Measurements from ENCODE around the gene DCAKD.

The DCAKD gene

DNA sequence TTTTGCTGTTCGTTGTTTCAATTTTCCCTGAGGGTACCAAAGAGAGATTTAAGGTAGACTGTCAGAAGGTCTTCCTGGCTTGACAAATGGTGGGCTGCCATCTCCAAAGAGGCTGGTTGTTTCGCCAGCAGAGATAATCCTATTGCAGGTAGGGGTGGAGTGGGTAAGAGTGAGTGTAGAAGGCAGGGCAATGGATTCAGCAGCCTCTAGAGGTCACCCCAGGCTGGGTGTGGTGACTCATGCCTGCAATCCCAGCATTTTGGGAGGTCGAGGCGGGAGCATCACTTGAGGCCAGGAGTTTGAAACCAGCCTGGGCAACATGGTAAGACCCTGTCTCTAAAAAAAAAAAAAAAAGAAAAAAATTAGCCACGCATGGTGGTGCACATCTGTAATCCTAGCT, 34.6 kb downstream of the DCAKD start:
- H3K4me3 ChIP-seq (replicated peaks; ENCODE audit: low read depth, low read length): no peak overlapping the region
- DNase-seq (ENCODE audit: extremely low read depth, low read depth): no peak
- TF ChIP-seq, protein P1, sequence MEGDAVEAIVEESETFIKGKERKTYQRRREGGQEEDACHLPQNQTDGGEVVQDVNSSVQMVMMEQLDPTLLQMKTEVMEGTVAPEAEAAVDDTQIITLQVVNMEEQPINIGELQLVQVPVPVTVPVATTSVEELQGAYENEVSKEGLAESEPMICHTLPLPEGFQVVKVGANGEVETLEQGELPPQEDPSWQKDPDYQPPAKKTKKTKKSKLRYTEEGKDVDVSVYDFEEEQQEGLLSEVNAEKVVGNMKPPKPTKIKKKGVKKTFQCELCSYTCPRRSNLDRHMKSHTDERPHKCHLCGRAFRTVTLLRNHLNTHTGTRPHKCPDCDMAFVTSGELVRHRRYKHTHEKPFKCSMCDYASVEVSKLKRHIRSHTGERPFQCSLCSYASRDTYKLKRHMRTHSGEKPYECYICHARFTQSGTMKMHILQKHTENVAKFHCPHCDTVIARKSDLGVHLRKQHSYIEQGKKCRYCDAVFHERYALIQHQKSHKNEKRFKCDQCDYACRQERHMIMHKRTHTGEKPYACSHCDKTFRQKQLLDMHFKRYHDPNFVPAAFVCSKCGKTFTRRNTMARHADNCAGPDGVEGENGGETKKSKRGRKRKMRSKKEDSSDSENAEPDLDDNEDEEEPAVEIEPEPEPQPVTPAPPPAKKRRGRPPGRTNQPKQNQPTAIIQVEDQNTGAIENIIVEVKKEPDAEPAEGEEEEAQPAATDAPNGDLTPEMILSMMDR (IDR thresholded peaks at IDR 0.05; ENCODE audit: low read depth, low read length, missing control alignments): peak; percentile 33

DNA sequence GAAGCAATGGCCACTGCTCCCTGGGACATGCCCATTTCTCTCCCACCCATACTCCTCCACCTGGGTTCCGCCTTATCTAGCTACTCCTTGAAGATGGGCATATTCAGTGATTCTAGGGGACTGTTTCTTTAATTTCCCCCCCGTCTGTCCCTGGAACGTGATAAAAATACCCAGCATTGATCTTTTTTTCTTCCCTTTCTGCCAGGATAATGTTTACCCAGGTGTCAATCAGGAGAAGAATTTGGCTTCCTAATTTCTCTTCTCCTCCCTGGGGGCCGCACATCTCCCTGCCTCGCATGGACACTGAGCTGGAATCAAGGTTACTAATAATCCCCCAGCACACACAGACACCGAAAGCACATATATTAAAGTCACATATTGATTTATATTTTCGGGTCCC, 35.2 kb downstream of the DCAKD start:
- DNase-seq (ENCODE audit: extremely low read depth, low read depth): no peak
- H3K4me3 ChIP-seq (replicated peaks; ENCODE audit: low read depth, low read length): no peak overlapping the region
- TF ChIP-seq, protein P1 (IDR thresholded peaks at IDR 0.05; ENCODE audit: low read depth, low read length, missing control alignments): no peak

DNA sequence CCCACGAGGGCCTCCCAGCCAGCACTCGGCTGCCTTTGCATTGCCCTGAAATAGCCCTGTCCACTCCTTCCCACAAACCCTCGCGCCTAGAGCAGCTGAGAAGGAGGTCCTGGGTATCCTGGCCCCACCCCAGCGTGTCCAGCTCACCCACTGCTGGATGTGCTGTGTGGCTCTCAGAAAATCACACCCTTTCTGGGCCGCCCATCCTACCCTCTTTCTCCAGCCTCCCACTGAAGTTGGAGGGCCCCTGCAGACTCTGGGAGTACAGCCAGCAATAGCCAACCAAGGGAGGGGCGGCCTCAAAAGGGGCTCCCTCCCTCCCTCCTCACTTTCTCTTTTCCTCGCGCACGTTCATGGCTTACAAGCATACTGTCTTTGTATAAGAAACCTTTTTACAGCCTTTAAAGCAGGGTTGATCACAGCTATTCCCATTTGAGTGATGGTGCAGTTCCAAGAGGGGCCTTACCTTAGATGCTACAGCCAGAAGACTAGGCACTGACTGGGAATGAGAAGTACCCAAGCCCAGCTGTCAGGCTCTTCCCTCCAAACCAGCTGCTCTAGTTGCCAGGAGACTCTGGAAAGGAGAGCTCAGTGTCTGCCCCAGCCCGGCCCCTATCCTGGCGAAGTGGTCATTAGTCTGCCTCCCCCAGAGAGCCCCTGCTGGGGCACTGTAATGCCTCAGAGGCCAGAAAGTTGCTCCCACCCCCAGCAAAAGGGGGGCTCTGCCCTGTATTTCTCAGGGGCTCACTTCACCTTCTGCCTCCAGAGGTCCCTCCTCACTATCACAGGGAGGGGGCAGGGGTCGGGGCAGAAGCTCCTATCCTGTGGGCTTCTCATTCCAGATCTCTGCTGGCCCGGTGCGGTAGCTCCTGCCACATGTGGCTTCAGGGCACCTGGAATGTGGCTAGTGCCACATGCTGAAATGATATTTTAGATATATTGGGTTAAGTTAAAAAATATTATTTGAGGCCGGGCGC, 38.1 kb downstream of the DCAKD start:
- TF ChIP-seq, protein P1 (IDR thresholded peaks at IDR 0.05; ENCODE audit: low read depth, low read length, missing control alignments): no peak
- DNase-seq (ENCODE audit: extremely low read depth, low read depth): no peak
- no peak overlapping the region for H3K4me3 ChIP-seq (replicated peaks; ENCODE audit: low read depth, low read length)

DNA sequence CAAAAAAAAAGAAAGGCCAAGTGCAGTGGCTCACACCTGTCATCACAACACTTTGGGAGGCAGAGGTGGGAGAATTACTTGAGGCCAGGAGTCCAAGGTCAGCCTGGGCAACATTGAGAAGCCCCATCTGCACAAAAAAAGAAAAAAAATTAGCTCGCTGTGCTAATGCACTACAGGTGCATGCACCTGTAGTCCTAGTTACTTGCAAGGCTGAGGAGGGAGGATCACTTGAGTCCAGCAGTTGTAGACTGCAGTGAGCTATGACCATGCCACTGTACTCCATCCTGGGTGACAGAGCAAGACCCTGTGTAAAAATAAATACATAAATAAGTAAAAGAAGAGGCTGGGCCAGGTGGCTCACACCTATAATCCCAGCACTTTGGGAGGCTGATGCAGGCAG, 39.7 kb downstream of the DCAKD start:
- TF ChIP-seq, protein P1 (IDR thresholded peaks at IDR 0.05; ENCODE audit: low read depth, low read length, missing control alignments): no peak
- H3K4me3 ChIP-seq (replicated peaks; ENCODE audit: low read depth, low read length): no peak overlapping the region
- DNase-seq (ENCODE audit: extremely low read depth, low read depth): no peak

DNA sequence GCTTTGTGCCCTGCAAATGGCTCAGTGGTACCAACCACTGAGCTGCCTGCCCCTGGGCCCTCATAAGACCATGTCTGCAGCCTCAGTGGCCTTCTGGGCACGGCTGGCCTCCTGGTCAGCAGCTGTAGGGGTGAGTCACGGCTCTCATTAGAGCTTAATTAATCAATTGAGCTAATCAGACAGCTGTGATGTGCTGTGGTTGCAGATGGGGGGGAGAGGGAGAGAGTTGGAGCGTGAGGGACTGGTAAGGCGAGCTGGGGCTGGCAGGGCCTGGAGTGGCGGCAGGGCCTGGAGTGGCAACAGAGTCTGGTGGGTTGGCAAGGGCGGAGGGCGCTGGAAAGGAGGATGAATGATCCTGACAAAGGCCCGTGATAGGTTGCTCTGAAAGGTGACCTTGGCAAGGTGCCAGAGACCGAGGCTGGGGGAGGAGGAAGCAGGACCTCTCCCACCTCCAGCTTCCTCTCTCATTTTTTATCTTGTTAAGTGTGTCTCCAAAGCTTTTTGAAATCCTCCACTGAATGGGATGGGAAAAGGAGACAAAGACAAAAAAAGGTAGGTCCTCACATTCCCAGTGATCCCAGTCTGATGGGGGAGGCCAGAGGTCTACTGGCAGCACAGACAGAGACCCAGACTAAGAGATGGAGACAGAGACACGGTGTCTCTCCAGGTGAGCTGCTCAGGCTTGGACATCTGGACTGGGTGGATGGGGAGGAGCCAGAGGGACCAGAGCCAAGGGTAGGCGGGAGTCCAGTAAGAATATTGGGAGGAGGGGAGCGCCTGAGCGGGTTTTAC, 41.6 kb downstream of the DCAKD start:
- TF ChIP-seq, protein P1 (IDR thresholded peaks at IDR 0.05; ENCODE audit: low read depth, low read length, missing control alignments): no peak
- DNase-seq (ENCODE audit: extremely low read depth, low read depth): no peak
- no peak overlapping the region for H3K4me3 ChIP-seq (replicated peaks; ENCODE audit: low read depth, low read length)

DNA sequence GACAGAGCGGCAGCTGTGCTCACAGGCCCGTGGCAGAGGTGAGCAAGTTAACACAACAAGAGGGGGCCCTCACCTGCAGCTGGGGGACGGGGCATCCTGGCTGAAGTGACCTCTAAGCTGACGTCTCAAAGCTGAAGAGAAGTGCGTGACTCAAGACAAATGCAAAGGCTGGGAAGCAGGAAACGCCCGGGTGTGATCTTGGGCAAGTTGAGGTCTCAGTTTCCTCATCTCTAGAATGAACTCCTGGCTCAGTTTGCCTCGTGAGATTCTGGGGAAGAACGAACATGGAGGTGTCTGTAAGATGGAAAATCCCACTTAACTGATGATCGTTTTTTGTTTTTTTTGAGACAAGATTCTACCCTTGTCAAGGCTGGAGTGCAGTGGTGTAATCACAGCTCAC, 43.2 kb downstream of the DCAKD start:
- TF ChIP-seq, protein P1 (IDR thresholded peaks at IDR 0.05; ENCODE audit: low read depth, low read length, missing control alignments): no peak
- no peak overlapping the region for H3K4me3 ChIP-seq (replicated peaks; ENCODE audit: low read depth, low read length)
- DNase-seq (ENCODE audit: extremely low read depth, low read depth): no peak
